K562 (cell line): ENCODE data around the gene PELI3. TPM values are rescaled to one million over a fixed set of nuclear protein-coding genes. Genes with fewer than 3 reads are reported as not detected.

ENCODE experiments used
- CBFB ChIP-seq: sonication (generic); formaldehyde crosslinking; IDR thresholded peaks from 2 replicates; pipeline ENCODE4 v1.4.0; 2020; ENCODE audit warnings: mild to moderate bottlenecking, missing genetic modification reagents
- E2F8 ChIP-seq: fragments of 450-650 bp; IDR thresholded peaks from 2 replicates; pipeline ENCODE4 v1.7.1; 2018; ENCODE audit warnings: mild to moderate bottlenecking, low read depth; ENCODE audit not compliant: partially characterized antibody
- ELK3 ChIP-seq: fragments of 450-650 bp; formaldehyde crosslinking; IDR thresholded peaks from 2 replicates; pipeline ENCODE4 v1.4.0; 2020; ENCODE audit warnings: mild to moderate bottlenecking
- FUS ChIP-seq: fragments of 200-400 bp; formaldehyde crosslinking; optimal IDR thresholded peaks from 2 replicates; pipeline ENCODE3; 2017; ENCODE audit warnings: low read depth, low read length
- GATA2 ChIP-seq: sonication (generic); formaldehyde crosslinking; IDR thresholded peaks from 2 replicates; pipeline ENCODE4 v1.4.0; 2020; ENCODE audit warnings: mild to moderate bottlenecking, missing genetic modification reagents
- HMGN3 ChIP-seq: IDR thresholded peaks from 2 replicates; pipeline ENCODE4 v1.6.1; 2011; ENCODE audit warnings: borderline replicate concordance, low read depth, mild to moderate bottlenecking, mixed read lengths, low read length; ENCODE audit not compliant: insufficient read length; ENCODE audit errors: extremely low read depth
- HOXB6 ChIP-seq: fragments of 250-450 bp; sonication (Bioruptor Pico); IDR thresholded peaks from 2 replicates; pipeline ENCODE4 v1.5.1; 2022; ENCODE audit warnings: mild to moderate bottlenecking, borderline replicate concordance
- ILF3 ChIP-seq: fragments of 450-650 bp; IDR thresholded peaks from 2 replicates; pipeline ENCODE4 v1.6.1; 2018; ENCODE audit warnings: antibody characterized with exemption, mild to moderate bottlenecking, moderate library complexity, borderline replicate concordance
- LARP7 ChIP-seq: fragments of 450-650 bp; IDR thresholded peaks from 2 replicates; pipeline ENCODE4 v1.6.1; 2016
- MBD2 ChIP-seq: sonication (generic); IDR thresholded peaks from 2 replicates; pipeline ENCODE4 v1.6.1; 2016; ENCODE audit warnings: low read depth, borderline replicate concordance
- MLX ChIP-seq, 2 experiments: fragments of 450-650 bp in 1 of 2; sonication (generic) in 1 of 2; formaldehyde crosslinking; conservative IDR thresholded peaks; 2 replicates each; pipeline versions ENCODE4 v1.4.0 to v1.8.1; 2020 to 2022; ENCODE audit warnings: mild to moderate bottlenecking in 1 of 2, missing genetic modification reagents in 1 of 2
- PHTF2 ChIP-seq: fragments of 250-450 bp; sonication (Bioruptor Pico); IDR thresholded peaks from 2 replicates; pipeline ENCODE4 v1.5.0; 2021; ENCODE audit warnings: mild to moderate bottlenecking
- POLR2AphosphoS5 ChIP-seq: IDR thresholded peaks from 2 replicates; pipeline ENCODE4 v1.6.1; 2011; ENCODE audit warnings: mild to moderate bottlenecking, low read depth, low read length, moderate library complexity; ENCODE audit not compliant: control insufficient read depth, insufficient read depth
- POLR2H ChIP-seq: IDR thresholded peaks from 2 replicates; pipeline ENCODE4 v1.6.1; 2016; ENCODE audit warnings: missing genetic modification characterization, low read depth, mild to moderate bottlenecking, control low read depth, missing compliant biosample characterization, moderate library complexity
- PRMT5 ChIP-seq: sonication (generic); formaldehyde crosslinking; IDR thresholded peaks from 2 replicates; pipeline ENCODE4 v1.5.0; 2020; ENCODE audit warnings: missing genetic modification reagents
- RBFOX2 ChIP-seq: fragments of 200-400 bp; formaldehyde crosslinking; IDR thresholded peaks from 2 replicates; pipeline ENCODE4 v1.6.1; 2017; ENCODE audit warnings: low read depth, mild to moderate bottlenecking, low read length, moderate library complexity
- RFX7 ChIP-seq: fragments of 250-450 bp; sonication (Bioruptor Pico); IDR thresholded peaks from 2 replicates; pipeline ENCODE4 v1.5.1; 2021; ENCODE audit warnings: mild to moderate bottlenecking
- SAFB2 ChIP-seq: fragments of 200-400 bp; formaldehyde crosslinking; IDR thresholded peaks from 2 replicates; pipeline ENCODE4 v1.6.1; 2018; ENCODE audit warnings: borderline replicate concordance, low read length, low read depth, moderate library complexity; ENCODE audit not compliant: severe bottlenecking
- TAF1 ChIP-seq: IDR thresholded peaks from 2 replicates; pipeline ENCODE4 v1.6.1; 2011; ENCODE audit warnings: mild to moderate bottlenecking, low read length, moderate library complexity; ENCODE audit not compliant: insufficient read depth, control insufficient read depth, severe bottlenecking; ENCODE audit errors: extremely low read depth
- TCF3 ChIP-seq: sonication (generic); formaldehyde crosslinking; IDR thresholded peaks from 2 replicates; pipeline ENCODE4 v1.4.0; 2020; ENCODE audit warnings: mild to moderate bottlenecking, missing genetic modification reagents
- ZNF121 ChIP-seq: sonication (generic); formaldehyde crosslinking; conservative IDR thresholded peaks from 2 replicates; pipeline ENCODE4 v1.8.0; 2022; ENCODE audit warnings: missing genetic modification reagents
- ZNF354B ChIP-seq: fragments of 250-450 bp; sonication (Bioruptor Pico); IDR thresholded peaks from 2 replicates; pipeline ENCODE4 v1.4.0; 2020
- polyA plus RNA-seq, 8 experiments: library from polyadenylated mRNA; depleted of rRNA in 4 of 8; stranded (reverse) in 5 of 8; unstranded in 3 of 8; fragments of >200 nt; fragmentation: Nextera tagmentation in 2 of 8; fragmentation: Illumina TruSeq in 1 of 8; extraction: Ambion mirVana in 2 of 8; extraction: Trizol in 1 of 8; gene quantifications; 2 replicates each; pipeline versions ENCODE4 v1.2.1 to v1.2.3, GENCODE V29; 2011 to 2014; ENCODE audit warnings: inconsistent platforms in 1 of 8, missing spikeins in 1 of 8
- total RNA-seq, 7 experiments: library from RNA; depleted of rRNA in 6 of 7; stranded (reverse); fragments of >200 nt in 6 of 7; fragmentation: Illumina TruSeq in 2 of 7; extraction: Trizol in 2 of 7; gene quantifications; 2 replicates each; pipeline versions ENCODE4 v1.2.1 to v1.2.3, GENCODE V29; 2011 to 2021; ENCODE audit warnings: low replicate concordance in 1 of 7

Gene PELI3
- total and polyA plus RNA-seq, 9 of the 15 experiments (the other 6 are each of a cell fraction or from before 2014, with no cell fraction given): 0.17 to 4.2 (median 1.9) TPM

- TF ChIP-seq MLX (CRISPR knock-in tag; conservative IDR thresholded peaks at IDR 0.05) (0 out of 4 replicates have a peak, but pooled peaks of 1 of the 2 experiments have one; percentile 7), ZNF354B (CRISPR knock-in tag) (no peak), ILF3 (no peak), ELK3 (CRISPR knock-in tag) (no peak), RBFOX2 (peak; percentile 80), MBD2 (peak; percentile 83; the same call in 1 of the 2 replicates), LARP7 (no peak), HMGN3 (peak; percentile 55), ZNF121 (CRISPR knock-in tag) (no peak), GATA2 (no peak), POLR2H (tag) (no peak), POLR2AphosphoS5 (no peak), E2F8 (peak; percentile 31), TCF3 (CRISPR knock-in tag) (no peak; the same call in 1 of the 2 replicates), SAFB2 (no peak), PRMT5 (CRISPR knock-in tag) (no peak), PHTF2 (CRISPR knock-in tag) (no peak), HOXB6 (CRISPR knock-in tag) (no peak), FUS (no peak), CBFB (no peak), RFX7 (no peak), TAF1 (peak; percentile 94)
Measured at GRCh38 chr11:66510271-66510989, 43.7 kb downstream of the PELI3 start, which contains the start of gene BBS1 (continued).
